NB4 (cell line): ENCODE data around the gene AKAP7.

ENCODE experiments used
- DNase-seq: peaks from one replicate; pipeline ENCODE4 v3.0.0; 2010; ENCODE audit warnings: low read depth
- H3K4me3 ChIP-seq: one replicate; pipeline ENCODE4 v1.5.1; 2011; ENCODE audit warnings: mild to moderate bottlenecking, low read depth, low read length, moderate library complexity
- MYC ChIP-seq: IDR thresholded peaks from 2 replicates; pipeline ENCODE4 v1.6.1; 2011; ENCODE audit warnings: low read depth, low read length
- POLR2A ChIP-seq: IDR thresholded peaks from 2 replicates; pipeline ENCODE4 v1.6.1; 2011; ENCODE audit warnings: mild to moderate bottlenecking; ENCODE audit not compliant: insufficient read length; ENCODE audit errors: extremely low read depth
- TF ChIP-seq, protein P1 (sequence below): IDR thresholded peaks from one replicate; pipeline ENCODE4 v1.5.1; 2012; ENCODE audit warnings: low read depth, low read length
- TF ChIP-seq, protein P2 (sequence below): IDR thresholded peaks from 2 replicates; pipeline ENCODE4 v1.6.1; 2011; ENCODE audit warnings: low read depth, low read length

Gene AKAP7

GRCh38 chr6:131169613-131170012, 34.3 kb downstream of the AKAP7 start:
- no peak overlapping the region for H3K4me3 ChIP-seq
- no peak for DNase-seq
- TF ChIP-seq, protein P1, sequence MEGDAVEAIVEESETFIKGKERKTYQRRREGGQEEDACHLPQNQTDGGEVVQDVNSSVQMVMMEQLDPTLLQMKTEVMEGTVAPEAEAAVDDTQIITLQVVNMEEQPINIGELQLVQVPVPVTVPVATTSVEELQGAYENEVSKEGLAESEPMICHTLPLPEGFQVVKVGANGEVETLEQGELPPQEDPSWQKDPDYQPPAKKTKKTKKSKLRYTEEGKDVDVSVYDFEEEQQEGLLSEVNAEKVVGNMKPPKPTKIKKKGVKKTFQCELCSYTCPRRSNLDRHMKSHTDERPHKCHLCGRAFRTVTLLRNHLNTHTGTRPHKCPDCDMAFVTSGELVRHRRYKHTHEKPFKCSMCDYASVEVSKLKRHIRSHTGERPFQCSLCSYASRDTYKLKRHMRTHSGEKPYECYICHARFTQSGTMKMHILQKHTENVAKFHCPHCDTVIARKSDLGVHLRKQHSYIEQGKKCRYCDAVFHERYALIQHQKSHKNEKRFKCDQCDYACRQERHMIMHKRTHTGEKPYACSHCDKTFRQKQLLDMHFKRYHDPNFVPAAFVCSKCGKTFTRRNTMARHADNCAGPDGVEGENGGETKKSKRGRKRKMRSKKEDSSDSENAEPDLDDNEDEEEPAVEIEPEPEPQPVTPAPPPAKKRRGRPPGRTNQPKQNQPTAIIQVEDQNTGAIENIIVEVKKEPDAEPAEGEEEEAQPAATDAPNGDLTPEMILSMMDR = no peak
- TF ChIP-seq POLR2A (no peak), MYC (no peak)
- TF ChIP-seq, protein P2, sequence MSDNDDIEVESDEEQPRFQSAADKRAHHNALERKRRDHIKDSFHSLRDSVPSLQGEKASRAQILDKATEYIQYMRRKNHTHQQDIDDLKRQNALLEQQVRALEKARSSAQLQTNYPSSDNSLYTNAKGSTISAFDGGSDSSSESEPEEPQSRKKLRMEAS = no peak

DNA sequence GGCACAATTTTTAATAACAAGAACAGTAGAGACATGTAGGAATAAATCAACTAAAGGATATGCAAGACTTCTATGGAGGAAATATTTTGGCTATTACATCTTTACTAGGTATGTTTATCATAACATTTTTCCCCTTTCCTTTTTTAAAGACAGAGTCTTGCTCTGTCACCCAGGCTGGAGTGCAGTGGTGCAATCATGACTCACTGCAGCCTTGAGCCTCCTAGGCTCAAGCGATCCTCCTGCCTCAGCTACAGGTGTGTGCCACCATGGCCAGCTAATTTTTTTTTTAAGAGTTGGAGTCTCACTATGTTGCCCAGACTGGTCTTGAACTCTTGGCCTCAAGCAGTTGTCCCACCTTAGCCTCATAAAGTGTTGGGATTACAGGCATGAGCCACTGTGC, 37.0 kb downstream of the AKAP7 start:
- TF ChIP-seq, protein P2 = no peak
- TF ChIP-seq, protein P1 = no peak
- TF ChIP-seq MYC = no peak
- no peak for TF ChIP-seq POLR2A
- DNase-seq = no peak
- H3K4me3 ChIP-seq = no peak overlapping the region

GRCh38 chr6:131173680-131174079, 38.4 kb downstream of the AKAP7 start:
- TF ChIP-seq, protein P2 = no peak
- no peak for TF ChIP-seq MYC
- TF ChIP-seq, protein P1 = no peak
- no peak for TF ChIP-seq POLR2A
- no peak overlapping the region for H3K4me3 ChIP-seq
- no peak for DNase-seq

GRCh38 chr6:131175564-131175963, 40.3 kb downstream of the AKAP7 start:
- H3K4me3 ChIP-seq = no peak overlapping the region
- no peak for DNase-seq
- TF ChIP-seq POLR2A (no peak), MYC (no peak)
- TF ChIP-seq, protein P1 = no peak
- TF ChIP-seq, protein P2 = no peak

- DNase-seq = no peak
- TF ChIP-seq POLR2A (no peak), MYC (no peak)
- TF ChIP-seq, protein P1 = no peak
- TF ChIP-seq, protein P2 = no peak
- H3K4me3 ChIP-seq = no peak overlapping the region
Measured at GRCh38 chr6:131177996-131178395, 42.7 kb downstream of the AKAP7 start.

- DNase-seq = peak; percentile 51
- no peak overlapping the region for H3K4me3 ChIP-seq
- TF ChIP-seq POLR2A (no peak), MYC (no peak)
- TF ChIP-seq, protein P2 = no peak
- TF ChIP-seq, protein P1 = peak; percentile 51
Measured at GRCh38 chr6:131182991-131183425, 47.7 kb downstream of the AKAP7 start.
